ENCODE measurements around the gene CHD2.

Gene CHD2

GRCh38 chr15:92932946-92933649 is 33.0 kb downstream of the CHD2 start:
- no peak for DNase-seq

- DNase-seq: no peak
These were observed 33.7 kb downstream of the CHD2 start for GRCh38 chr15:92933831-92934230.

GRCh38 chr15:92934716-92935115 is 34.6 kb downstream of the CHD2 start:
- no peak for DNase-seq

GRCh38 chr15:92936138-92936537 is 36.0 kb downstream of the CHD2 start:
- DNase-seq: no peak

- no peak for DNase-seq
These were observed 36.6 kb downstream of the CHD2 start for GRCh38 chr15:92936693-92937092.

- DNase-seq: no peak
These were observed 37.8 kb downstream of the CHD2 start for GRCh38 chr15:92937901-92938300.

GRCh38 chr15:92938387-92938786 is 38.3 kb downstream of the CHD2 start:
- no peak for DNase-seq

GRCh38 chr15:92941668-92942067 is 41.5 kb downstream of the CHD2 start:
- DNase-seq: no peak

GRCh38 chr15:92942706-92943105 is 42.6 kb downstream of the CHD2 start:
- no peak for DNase-seq

- no peak for DNase-seq
These were observed 43.5 kb downstream of the CHD2 start for GRCh38 chr15:92943581-92943980.

- DNase-seq: no peak
These were observed 44.9 kb downstream of the CHD2 start for GRCh38 chr15:92944946-92945521.

- no peak for DNase-seq
These were observed 47.1 kb downstream of the CHD2 start for GRCh38 chr15:92947071-92947730.

GRCh38 chr15:92949604-92950249 is 49.6 kb downstream of the CHD2 start:
- DNase-seq: no peak

- DNase-seq: no peak
These were observed 51.8 kb downstream of the CHD2 start for GRCh38 chr15:92951800-92952457.

GRCh38 chr15:92952458-92952850 is 52.3 kb downstream of the CHD2 start:
- DNase-seq: no peak

GRCh38 chr15:92953566-92953965 is 53.4 kb downstream of the CHD2 start:
- no peak for DNase-seq

GRCh38 chr15:92954002-92954401 is 53.9 kb downstream of the CHD2 start:
- no peak for DNase-seq

GRCh38 chr15:92954578-92954977 is 54.5 kb downstream of the CHD2 start:
- no peak for DNase-seq

GRCh38 chr15:92955706-92956105 is 55.6 kb downstream of the CHD2 start:
- DNase-seq: no peak

- DNase-seq: no peak
These were observed 58.0 kb downstream of the CHD2 start for GRCh38 chr15:92958105-92958504.

GRCh38 chr15:92959219-92959618 is 59.1 kb downstream of the CHD2 start:
- DNase-seq: no peak

GRCh38 chr15:92960996-92961681 is 61.0 kb downstream of the CHD2 start:
- no peak for DNase-seq

GRCh38 chr15:92962914-92963313 is 62.8 kb downstream of the CHD2 start:
- DNase-seq: no peak
